Ectodermal cell (in vitro differentiated cells): Measurements from ENCODE around the gene PHTF2.
"Not testable (repeated sequence)": the region's sequence is repeated elsewhere in the genome, so short reads cannot be mapped to it uniquely, and the experiment has no call there.

ENCODE experiments used
- H3K27ac ChIP-seq: 2 replicates; pipeline ENCODE4 v1.7.0; 2013; ENCODE audit warnings: mild to moderate bottlenecking, low read depth, low read length; ENCODE audit not compliant: insufficient read depth, poor library complexity, severe bottlenecking
- H3K27me3 ChIP-seq: 2 replicates; pipeline ENCODE4 v1.7.0; 2013; ENCODE audit warnings: mild to moderate bottlenecking, low read length; ENCODE audit not compliant: insufficient read depth, control insufficient read depth, poor library complexity, severe bottlenecking
- H3K36me3 ChIP-seq: one replicate; pipeline ENCODE4 v1.7.0; 2013; ENCODE audit warnings: low read length; ENCODE audit not compliant: control insufficient read depth, insufficient read depth
- H3K4me1 ChIP-seq: one replicate; pipeline ENCODE4 v1.7.0; 2013; ENCODE audit warnings: low read length; ENCODE audit not compliant: control insufficient read depth, insufficient read depth
- H3K4me3 ChIP-seq: 2 replicates; pipeline ENCODE4 v1.7.0; 2013; ENCODE audit warnings: low read depth, low read length, control low read depth; ENCODE audit not compliant: insufficient read depth
- H3K9me3 ChIP-seq: 2 replicates; pipeline ENCODE4 v1.7.0; 2013; ENCODE audit warnings: mild to moderate bottlenecking, low read length, moderate library complexity; ENCODE audit not compliant: control insufficient read depth
- WGBS, 2 experiments: methylation state at CpG; one replicate each; pipeline ENCODE4 v1.1.7; 2013; ENCODE audit warnings: missing lambda C conversion rate in 2 of 2; 5-methylcytosine and 5-hydroxymethylcytosine counted together

Gene PHTF2

GRCh38 chr7:77827999-77828398, 29.4 kb downstream of the PHTF2 start:
- no peaks in the 10 kb centered on the region for H3K4me1 ChIP-seq
- no peaks in the 10 kb centered on the region for H3K36me3 ChIP-seq
- no peak overlapping the region for H3K27ac ChIP-seq
- H3K4me3 ChIP-seq, result no peak overlapping the region
- no peaks in the 10 kb centered on the region for H3K9me3 ChIP-seq
- WGBS, 2 experiments, result 100% methylated on average over 1 of the region's 2 CpGs
- H3K27me3 ChIP-seq, result no peaks in the 10 kb centered on the region

GRCh38 chr7:77830649-77831355, 32.2 kb downstream of the PHTF2 start:
- WGBS, 2 experiments, result 87% methylated on average over 8 of the region's 8 CpGs
- Histone ChIP-seq H3K9me3 (no peaks in the 10 kb centered on the region), H3K4me3 (no peak overlapping the region), H3K4me1 (no peaks in the 10 kb centered on the region), H3K36me3 (no peaks in the 10 kb centered on the region), H3K27me3 (no peaks in the 10 kb centered on the region), H3K27ac (no peak overlapping the region)

GRCh38 chr7:77831481-77831880, 32.9 kb downstream of the PHTF2 start:
- 95 to 97% methylated on average over 7 of the region's 7 CpGs for WGBS, 2 experiments
- H3K36me3 ChIP-seq, result no peaks in the 10 kb centered on the region
- no peaks in the 10 kb centered on the region for H3K27me3 ChIP-seq
- H3K4me3 ChIP-seq, result no peak overlapping the region
- H3K4me1 ChIP-seq, result no peaks in the 10 kb centered on the region
- no peaks in the 10 kb centered on the region for H3K9me3 ChIP-seq
- no peak overlapping the region for H3K27ac ChIP-seq

GRCh38 chr7:77831953-77832352, 33.4 kb downstream of the PHTF2 start:
- no peaks in the 10 kb centered on the region for H3K9me3 ChIP-seq
- no peaks in the 10 kb centered on the region for H3K36me3 ChIP-seq
- 85 to 90% methylated on average over 1 of the region's 1 CpG for WGBS, 2 experiments
- H3K27ac ChIP-seq, result no peak overlapping the region
- no peak overlapping the region for H3K4me3 ChIP-seq
- no peaks in the 10 kb centered on the region for H3K27me3 ChIP-seq
- no peaks in the 10 kb centered on the region for H3K4me1 ChIP-seq

- H3K27ac ChIP-seq, result no peak overlapping the region
- WGBS, 2 experiments, result 88 to 94% methylated on average over 1 of the region's 1 CpG
- no peaks in the 10 kb centered on the region for H3K9me3 ChIP-seq
Observed at GRCh38 chr7:77833136-77833535, 34.6 kb downstream of the PHTF2 start.

GRCh38 chr7:77836425-77836824, 37.9 kb downstream of the PHTF2 start:
- H3K36me3 ChIP-seq, result not testable (repeated sequence)
- 94 to 100% methylated on average over 2 of the region's 2 CpGs for WGBS, 2 experiments

More at GRCh38 chr7:77833136-77833535, 34.6 kb downstream of the PHTF2 start:
- no peaks in the 10 kb centered on the region for H3K4me1 ChIP-seq
- H3K4me3 ChIP-seq, result no peak overlapping the region
- H3K27me3 ChIP-seq, result no peaks in the 10 kb centered on the region
- H3K36me3 ChIP-seq, result no peaks in the 10 kb centered on the region

GRCh38 chr7:77837275-77837674, 38.7 kb downstream of the PHTF2 start:
- 88 to 97% methylated on average over 1 of the region's 2 CpGs for WGBS, 2 experiments
- no peaks in the 10 kb centered on the region for H3K4me1 ChIP-seq
- no peaks in the 10 kb centered on the region for H3K9me3 ChIP-seq
- no peak overlapping the region for H3K27ac ChIP-seq
- H3K36me3 ChIP-seq, result no peaks in the 10 kb centered on the region
- H3K27me3 ChIP-seq, result no peaks in the 10 kb centered on the region
- H3K4me3 ChIP-seq, result no peak overlapping the region

More at GRCh38 chr7:77836425-77836824, 37.9 kb downstream of the PHTF2 start:
- H3K27ac ChIP-seq, H3K4me1 ChIP-seq, H3K27me3 ChIP-seq, H3K4me3 ChIP-seq, H3K9me3 ChIP-seq: not testable (repeated sequence)

- H3K36me3 ChIP-seq, result no peaks in the 10 kb centered on the region
- no peaks in the 10 kb centered on the region for H3K4me1 ChIP-seq
- H3K27ac ChIP-seq, result no peak overlapping the region
- 91 to 96% methylated on average over 1 of the region's 1 CpG for WGBS, 2 experiments
- H3K27me3 ChIP-seq, result no peaks in the 10 kb centered on the region
- H3K4me3 ChIP-seq, result no peak overlapping the region
- no peaks in the 10 kb centered on the region for H3K9me3 ChIP-seq
Observed at GRCh38 chr7:77837966-77838365, 39.4 kb downstream of the PHTF2 start.

GRCh38 chr7:77838929-77839491, 40.4 kb downstream of the PHTF2 start:
- H3K4me3 ChIP-seq, result no peak overlapping the region
- no peaks in the 10 kb centered on the region for H3K36me3 ChIP-seq
- no peaks in the 10 kb centered on the region for H3K4me1 ChIP-seq
- H3K27me3 ChIP-seq, result no peaks in the 10 kb centered on the region
- no peaks in the 10 kb centered on the region for H3K9me3 ChIP-seq
- no peak overlapping the region for H3K27ac ChIP-seq
- 61 to 63% methylated on average over 2 to 3 of the region's 3 CpGs for WGBS, 2 experiments

- H3K27ac ChIP-seq, result no peak overlapping the region
- no peak overlapping the region for H3K4me3 ChIP-seq
- H3K27me3 ChIP-seq, result no peaks in the 10 kb centered on the region
- WGBS, 2 experiments, result 88 to 100% methylated on average over 1 to 2 of the region's 2 CpGs
- H3K4me1 ChIP-seq, result no peaks in the 10 kb centered on the region
- H3K36me3 ChIP-seq, result no peaks in the 10 kb centered on the region
- H3K9me3 ChIP-seq, result no peaks in the 10 kb centered on the region
Observed at GRCh38 chr7:77839919-77840318, 41.3 kb downstream of the PHTF2 start.
